Measurements from ENCODE around the gene CCDC88C.
"Not testable (repeated sequence)": the region's sequence is repeated elsewhere in the genome, so short reads cannot be mapped to it uniquely, and the experiment has no call there.

CCDC88C gene

DNA sequence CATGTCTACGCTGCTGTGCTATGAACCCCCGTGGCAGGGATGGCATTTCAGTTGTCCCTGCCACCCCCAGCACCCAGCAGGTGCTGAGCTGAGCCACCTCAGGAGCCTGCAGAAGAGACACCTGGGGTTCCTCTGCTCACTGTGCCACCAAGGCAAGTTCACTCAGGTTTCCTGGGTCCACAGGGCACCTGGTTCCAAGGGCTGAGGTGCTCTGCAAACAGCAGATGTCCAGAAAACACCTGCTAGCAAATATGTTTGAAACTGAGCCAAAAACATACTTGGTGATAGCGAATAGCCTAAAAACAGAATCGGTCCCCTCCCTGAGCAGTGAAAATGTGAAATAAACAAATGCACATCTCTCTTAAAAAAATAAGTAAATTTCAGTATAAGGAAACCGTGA is 137.5 kb downstream of the CCDC88C start:
- no peak overlapping the region for H3K4me3 Mint-ChIP-seq
- H3K36me3 Mint-ChIP-seq (ENCODE audit: low read depth), result peaks cover 66% of the 10 kb centered on the region
- peak overlapping the region; percentile 45 for H3K27ac Mint-ChIP-seq
- no peaks in the 10 kb centered on the region for H3K9me3 Mint-ChIP-seq
- no peaks in the 10 kb centered on the region for H3K27me3 Mint-ChIP-seq
- H3K4me1 Mint-ChIP-seq (ENCODE audit: low read depth), result peaks cover 15% of the 10 kb centered on the region

DNA sequence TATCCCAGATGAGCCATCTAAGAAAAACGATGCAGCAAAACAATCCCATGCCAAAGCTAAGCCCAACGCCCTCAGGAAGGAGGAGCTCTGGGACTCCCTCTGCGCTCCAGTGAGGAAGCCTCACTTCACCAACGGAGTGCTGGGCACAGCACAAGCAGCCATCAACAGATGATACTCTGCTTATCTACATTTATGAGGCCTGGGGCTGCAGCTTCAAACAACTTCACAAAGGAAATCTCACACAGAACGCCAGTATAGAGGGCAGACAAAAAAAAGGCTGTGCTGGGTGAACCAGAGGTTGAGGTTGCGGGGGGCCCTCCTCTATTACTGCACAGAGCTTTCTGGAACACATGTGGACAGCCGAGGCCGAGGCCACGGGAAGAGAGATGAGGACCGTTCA is 138.3 kb downstream of the CCDC88C start:
- Mint-ChIP-seq H3K27ac (no peak overlapping the region), H3K4me3 (no peak overlapping the region), H3K9me3 (no peaks in the 10 kb centered on the region), H3K27me3 (no peaks in the 10 kb centered on the region), H3K4me1 (ENCODE audit: low read depth) (peaks cover 9% of the 10 kb centered on the region), H3K36me3 (ENCODE audit: low read depth) (peaks cover 62% of the 10 kb centered on the region)

DNA sequence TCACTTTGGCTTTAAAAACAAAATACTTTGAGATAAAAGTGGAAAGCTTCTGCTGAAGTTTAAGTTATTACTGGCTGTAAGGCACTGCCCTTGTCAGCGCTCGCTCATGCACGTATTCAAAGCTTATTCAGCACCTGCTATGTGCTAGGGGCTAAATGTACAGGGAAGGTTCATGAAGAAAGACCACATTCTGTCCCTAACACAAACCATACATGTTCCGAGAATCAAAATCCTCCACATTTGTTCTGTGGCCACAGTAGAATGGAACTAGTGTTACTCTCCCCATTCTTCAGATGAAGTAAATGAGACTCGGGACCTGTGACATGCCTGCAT is 139.3 kb downstream of the CCDC88C start:
- Mint-ChIP-seq H3K27me3 (no peaks in the 10 kb centered on the region), H3K27ac (no peak overlapping the region), H3K36me3 (ENCODE audit: low read depth) (peaks cover 58% of the 10 kb centered on the region), H3K4me3 (no peak overlapping the region), H3K4me1 (ENCODE audit: low read depth) (peaks cover 5% of the 10 kb centered on the region), H3K9me3 (no peaks in the 10 kb centered on the region)

DNA sequence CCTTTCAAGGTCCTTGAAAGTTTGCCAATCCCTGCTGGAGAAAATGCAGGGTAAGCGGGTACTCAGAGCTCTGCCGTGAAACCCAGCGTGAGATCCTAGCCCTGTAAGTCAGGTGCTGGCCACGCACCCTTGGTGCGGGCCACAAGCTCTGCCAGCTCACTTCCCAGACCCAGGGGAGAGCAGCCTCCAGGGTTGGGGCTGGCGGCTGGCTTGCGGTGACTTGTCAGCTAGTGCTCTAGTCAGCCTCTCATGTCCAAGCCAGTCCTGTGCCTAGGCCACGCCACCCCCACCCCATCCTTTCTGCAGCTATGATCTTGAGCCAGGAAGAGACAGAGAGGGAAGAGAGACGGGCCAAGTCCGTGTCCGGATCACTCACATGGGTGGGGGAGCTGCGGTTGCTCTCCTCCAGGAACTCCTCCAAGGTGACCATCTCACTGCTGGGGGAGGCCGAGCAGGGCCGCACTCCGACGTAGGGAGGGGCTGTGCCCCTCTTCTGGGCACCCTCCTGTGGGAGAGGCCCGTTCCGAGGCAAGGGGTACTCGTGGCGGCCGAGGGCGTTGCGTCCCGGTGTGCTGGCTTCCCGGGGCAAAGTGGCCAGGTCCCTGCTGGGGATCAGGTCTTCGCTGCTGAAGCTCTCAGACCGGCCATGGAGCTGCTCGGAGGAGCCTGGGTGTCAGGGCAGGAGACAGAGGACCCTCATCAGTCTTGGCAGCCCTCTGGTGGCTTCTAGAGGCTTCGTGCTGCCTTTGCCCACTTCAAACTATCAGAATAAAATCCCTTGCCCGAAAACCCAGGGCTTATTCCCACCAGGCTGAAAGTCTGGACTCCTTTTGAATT is 139.9 kb downstream of the CCDC88C start:
- Mint-ChIP-seq H3K9me3 (no peaks in the 10 kb centered on the region), H3K4me1 (ENCODE audit: low read depth) (peaks cover under 1% of the 10 kb centered on the region), H3K36me3 (ENCODE audit: low read depth) (peaks cover 52% of the 10 kb centered on the region), H3K4me3 (no peak overlapping the region), H3K27me3 (no peaks in the 10 kb centered on the region), H3K27ac (peak overlapping the region; percentile 18)

DNA sequence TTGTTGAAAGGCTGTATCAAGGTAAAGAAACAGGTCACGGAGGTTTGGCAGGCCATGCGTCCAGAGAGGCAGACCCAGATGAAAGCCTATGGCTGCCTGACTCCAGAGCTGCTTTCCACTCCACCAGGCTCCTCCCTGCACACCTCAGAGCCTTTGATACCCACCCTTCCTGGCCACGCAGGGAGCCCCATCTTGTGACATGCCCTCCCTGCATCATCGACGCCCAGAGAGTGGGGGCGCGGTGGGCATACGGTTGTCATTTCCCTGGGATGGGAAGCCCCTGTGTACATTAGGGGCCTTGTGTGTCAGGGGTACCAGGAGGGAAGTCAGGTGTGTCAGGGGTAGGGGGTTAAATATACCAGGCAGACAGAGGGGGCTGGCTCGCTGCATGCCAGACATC is 142.8 kb downstream of the CCDC88C start:
- H3K4me3 Mint-ChIP-seq, result no peak overlapping the region
- peaks cover 45% of the 10 kb centered on the region for H3K36me3 Mint-ChIP-seq (ENCODE audit: low read depth)
- H3K9me3 Mint-ChIP-seq, result no peaks in the 10 kb centered on the region

DNA sequence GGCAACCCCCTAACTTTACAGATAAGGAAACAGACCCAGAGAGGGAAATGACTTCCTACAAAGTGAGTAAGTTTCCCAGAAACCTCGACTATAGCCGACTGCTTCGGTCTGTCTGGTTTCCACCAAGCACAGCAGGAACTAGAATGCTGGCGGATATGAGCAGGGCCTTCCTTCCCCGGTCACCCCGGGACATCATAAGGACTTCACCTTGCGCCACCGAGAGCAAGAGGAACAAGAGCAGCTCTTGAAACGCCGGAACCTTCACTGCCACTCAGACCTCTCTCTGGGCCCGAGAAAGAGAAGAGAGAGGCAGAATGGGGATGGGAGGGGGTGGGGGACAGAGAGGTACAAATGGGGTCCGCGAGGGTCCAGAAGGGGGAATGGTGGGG is 143.7 kb downstream of the CCDC88C start:
- peaks cover 41% of the 10 kb centered on the region for H3K36me3 Mint-ChIP-seq (ENCODE audit: low read depth)
- no peaks in the 10 kb centered on the region for H3K27me3 Mint-ChIP-seq
- H3K9me3 Mint-ChIP-seq, result no peaks in the 10 kb centered on the region
- H3K4me3 Mint-ChIP-seq, result no peak overlapping the region
- H3K4me1 Mint-ChIP-seq (ENCODE audit: low read depth), result no peaks in the 10 kb centered on the region
- H3K27ac Mint-ChIP-seq, result no peak overlapping the region

More for the DNA sequence above, 142.8 kb downstream of the CCDC88C start:
- Mint-ChIP-seq H3K4me1 (ENCODE audit: low read depth) (no peaks in the 10 kb centered on the region), H3K27me3 (no peaks in the 10 kb centered on the region), H3K27ac (peak overlapping the region; percentile 54)

DNA sequence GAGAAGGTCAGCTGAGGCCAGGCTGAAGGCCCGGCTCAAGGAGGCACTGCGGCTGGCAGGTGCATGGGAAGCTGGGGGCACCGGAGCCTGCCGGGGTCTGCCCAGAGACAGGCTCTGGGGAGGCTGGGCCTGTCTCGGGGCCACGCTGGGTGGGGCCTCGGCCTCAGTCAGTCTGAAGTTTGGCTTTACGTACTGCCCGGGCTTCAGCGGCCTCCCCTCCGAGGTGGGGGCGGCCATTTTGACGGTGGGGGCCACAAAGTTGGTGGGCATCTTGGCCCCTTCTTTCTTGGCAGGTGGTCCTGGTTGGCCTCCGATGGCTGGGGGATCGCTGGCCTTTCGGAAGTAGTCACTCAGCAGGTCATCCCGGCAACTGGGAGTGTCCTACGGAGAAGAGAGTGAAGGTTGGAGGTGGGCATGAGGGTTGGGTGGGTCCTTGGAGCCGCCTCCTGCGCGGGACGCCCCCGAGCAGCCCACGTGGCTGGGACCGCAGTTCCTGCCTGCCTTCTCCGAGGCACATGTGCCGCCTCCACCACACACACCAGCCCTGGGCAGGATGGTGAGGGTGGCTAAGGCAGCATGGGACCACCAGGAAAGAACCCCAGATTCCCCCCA is 144.2 kb downstream of the CCDC88C start:
- Mint-ChIP-seq H3K36me3 (ENCODE audit: low read depth) (peaks cover 42% of the 10 kb centered on the region), H3K27ac (no peak overlapping the region), H3K4me1 (ENCODE audit: low read depth) (no peaks in the 10 kb centered on the region), H3K27me3 (no peaks in the 10 kb centered on the region), H3K9me3 (no peaks in the 10 kb centered on the region), H3K4me3 (no peak overlapping the region)

DNA sequence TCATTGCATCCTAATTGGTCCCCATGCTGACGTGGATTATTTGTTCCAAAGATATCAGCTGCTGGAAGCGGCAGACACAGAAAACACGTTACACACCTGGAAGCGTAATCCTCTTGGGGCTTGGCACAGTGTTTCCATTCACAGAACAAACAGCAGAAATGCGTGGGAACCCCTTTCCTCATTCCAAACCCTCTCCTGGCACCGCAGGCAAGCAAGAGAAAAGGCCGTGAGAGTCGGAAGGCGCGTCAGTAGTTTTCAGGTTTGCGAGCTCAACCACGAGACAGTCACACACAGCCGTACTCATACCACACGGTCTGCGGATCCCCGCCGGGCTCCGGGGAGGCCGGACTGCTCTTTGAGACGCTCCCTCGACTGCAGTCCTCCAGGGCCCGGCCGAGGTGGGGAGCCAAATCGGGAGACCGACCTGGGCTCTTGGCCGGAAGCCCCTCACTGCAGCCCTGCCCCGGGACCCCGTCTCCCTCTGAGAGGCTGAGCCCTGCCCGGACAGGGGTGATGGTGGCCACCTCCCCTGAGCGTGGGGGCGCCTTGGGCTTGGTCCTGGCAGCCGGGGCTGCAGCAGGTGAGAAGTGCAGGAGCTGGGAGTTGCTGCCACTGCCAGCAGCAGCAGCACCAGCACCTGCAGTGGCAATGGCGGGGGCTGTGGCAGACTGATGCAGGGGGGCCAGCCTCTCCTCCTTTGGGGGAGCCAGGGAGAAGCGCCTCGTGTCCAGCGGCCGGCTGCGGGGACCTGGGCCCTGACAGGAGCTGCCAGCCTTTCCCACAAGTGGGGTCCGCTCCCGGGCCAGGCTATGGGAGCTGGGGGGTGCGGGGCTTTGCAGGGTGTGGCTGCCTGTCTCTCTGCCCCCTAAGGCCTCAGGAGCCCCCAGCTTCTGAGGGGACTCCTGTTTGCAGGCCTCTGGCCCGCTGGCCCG is 145.0 kb downstream of the CCDC88C start:
- no peaks in the 10 kb centered on the region for H3K27me3 Mint-ChIP-seq
- H3K4me1 Mint-ChIP-seq (ENCODE audit: low read depth), result no peaks in the 10 kb centered on the region
- peaks cover 46% of the 10 kb centered on the region for H3K36me3 Mint-ChIP-seq (ENCODE audit: low read depth)
- no peak overlapping the region for H3K4me3 Mint-ChIP-seq
- H3K27ac Mint-ChIP-seq, result no peak overlapping the region
- H3K9me3 Mint-ChIP-seq, result no peaks in the 10 kb centered on the region

DNA sequence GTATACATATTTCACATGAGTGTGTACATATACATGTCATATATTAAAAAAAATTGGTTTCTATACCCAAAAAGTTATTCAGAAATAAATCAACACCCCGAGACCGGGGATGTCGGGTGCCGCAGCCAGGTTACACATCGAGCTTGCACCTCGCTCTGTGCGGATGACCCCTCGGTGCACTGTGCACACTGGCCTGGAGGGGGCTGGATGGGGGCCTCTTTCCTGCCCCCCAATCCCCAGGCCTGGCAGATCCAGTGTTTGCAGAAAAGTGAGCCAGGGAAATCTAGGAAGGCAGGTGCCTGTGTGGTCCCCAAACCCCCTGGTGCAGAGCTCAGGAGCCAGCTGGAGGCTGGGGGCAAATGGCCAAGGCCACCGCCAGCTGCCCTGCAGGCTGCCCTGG is 146.0 kb downstream of the CCDC88C start:
- no peaks in the 10 kb centered on the region for H3K27me3 Mint-ChIP-seq
- peaks cover 7% of the 10 kb centered on the region for H3K4me1 Mint-ChIP-seq (ENCODE audit: low read depth)
- no peak overlapping the region for H3K27ac Mint-ChIP-seq
- no peaks in the 10 kb centered on the region for H3K9me3 Mint-ChIP-seq
- peaks cover 36% of the 10 kb centered on the region for H3K36me3 Mint-ChIP-seq (ENCODE audit: low read depth)
- H3K4me3 Mint-ChIP-seq, result no peak overlapping the region

DNA sequence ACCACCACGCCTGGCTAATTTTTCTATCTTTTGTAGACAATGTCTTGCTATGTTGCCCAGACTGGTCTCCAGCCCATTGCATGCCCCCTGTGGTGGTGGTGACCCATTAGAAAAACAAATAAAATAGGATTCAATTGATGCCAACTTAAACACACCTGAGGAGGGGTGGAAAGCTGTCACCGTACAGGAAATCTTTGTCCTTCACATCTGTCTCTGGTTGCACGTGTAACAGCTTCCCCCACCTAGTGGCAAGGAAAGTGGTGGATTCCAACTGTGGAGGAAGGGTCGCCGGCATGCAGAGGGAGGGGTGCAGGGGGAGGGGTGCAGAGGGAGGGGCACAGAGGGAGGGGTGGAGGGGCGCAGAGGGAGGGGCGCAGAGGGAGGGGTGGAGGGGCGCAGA is 147.0 kb downstream of the CCDC88C start:
- Mint-ChIP-seq H3K36me3 (ENCODE audit: low read depth) (peaks cover 29% of the 10 kb centered on the region), H3K4me1 (ENCODE audit: low read depth) (peaks cover 14% of the 10 kb centered on the region), H3K27ac (no peak overlapping the region)

DNA sequence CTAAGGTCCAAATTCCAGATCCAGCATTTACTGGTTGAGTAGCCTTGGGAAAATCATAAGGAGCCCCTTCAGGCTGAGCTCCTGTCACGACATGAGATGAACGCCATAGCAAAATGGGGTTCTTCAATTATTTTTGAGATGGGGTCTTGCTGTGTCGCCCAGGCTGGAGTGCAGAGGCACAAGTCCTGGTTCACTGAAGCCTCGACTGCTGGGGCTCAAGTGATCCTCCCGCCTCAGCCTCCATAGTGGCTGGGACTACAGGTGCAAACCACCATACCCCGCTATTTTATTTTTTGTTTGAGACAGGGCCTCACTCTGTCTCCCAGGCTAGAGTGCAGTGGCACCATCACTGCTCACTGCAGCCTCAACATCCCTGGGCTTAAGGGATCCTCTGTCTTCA is 147.4 kb downstream of the CCDC88C start:
- peaks cover 29% of the 10 kb centered on the region for H3K36me3 Mint-ChIP-seq (ENCODE audit: low read depth)
- H3K9me3 Mint-ChIP-seq, result no peaks in the 10 kb centered on the region
- no peaks in the 10 kb centered on the region for H3K27me3 Mint-ChIP-seq
- H3K4me3 Mint-ChIP-seq, result no peak overlapping the region
- no peak overlapping the region for H3K27ac Mint-ChIP-seq
- peaks cover 17% of the 10 kb centered on the region for H3K4me1 Mint-ChIP-seq (ENCODE audit: low read depth)

More for the DNA sequence above, 147.0 kb downstream of the CCDC88C start:
- H3K9me3 Mint-ChIP-seq, result no peaks in the 10 kb centered on the region
- H3K27me3 Mint-ChIP-seq, result no peaks in the 10 kb centered on the region
- H3K4me3 Mint-ChIP-seq, result no peak overlapping the region

DNA sequence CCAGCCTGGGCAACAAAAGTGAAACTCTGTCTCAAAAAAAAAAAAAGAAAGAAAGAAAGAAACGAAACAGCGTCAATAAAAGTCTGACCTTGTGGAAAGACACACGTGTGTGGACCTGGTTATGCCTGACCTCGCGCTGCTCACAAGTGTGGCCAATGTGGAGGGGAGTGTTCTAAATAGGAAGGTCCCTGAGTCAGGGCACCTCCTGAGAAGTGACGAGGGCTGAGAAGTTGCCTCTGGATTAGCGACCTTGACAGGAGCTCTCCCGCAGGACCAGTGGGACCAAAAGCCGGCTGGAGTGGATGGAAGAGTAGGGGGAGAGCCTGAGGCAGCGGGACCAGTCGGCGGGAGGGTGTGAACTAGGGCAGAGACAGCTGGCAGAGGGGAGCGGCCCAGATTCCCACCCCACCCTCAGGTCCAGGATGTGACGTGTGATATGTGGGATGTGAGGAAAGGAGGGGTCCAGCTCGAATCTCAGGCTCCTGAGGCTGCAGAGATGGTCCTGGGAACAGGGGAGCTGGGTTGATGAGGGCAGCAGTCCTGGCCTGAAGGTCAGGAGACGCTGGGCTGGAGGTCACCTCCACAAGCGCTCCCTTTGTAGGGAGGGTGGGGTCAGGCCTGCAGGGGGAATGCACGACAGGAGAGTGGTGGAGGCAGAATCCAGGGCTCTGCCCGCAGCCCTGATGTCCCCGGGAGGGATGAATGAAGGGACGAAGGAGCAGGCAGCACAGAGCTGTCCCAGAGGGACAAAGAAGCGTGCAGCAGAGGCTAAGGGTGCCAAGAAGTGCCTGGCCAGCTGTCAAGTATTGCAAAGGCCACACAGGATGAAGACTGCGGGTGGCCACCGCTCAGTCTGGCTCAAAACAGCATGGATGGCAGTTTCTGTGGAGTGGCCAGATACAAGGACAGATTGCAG is 148.3 kb downstream of the CCDC88C start:
- Mint-ChIP-seq H3K9me3 (no peaks in the 10 kb centered on the region), H3K27ac (peak overlapping the region; percentile 15), H3K4me3 (no peak overlapping the region), H3K4me1 (ENCODE audit: low read depth) (peaks cover 23% of the 10 kb centered on the region), H3K36me3 (ENCODE audit: low read depth) (peaks cover 25% of the 10 kb centered on the region), H3K27me3 (no peaks in the 10 kb centered on the region)

DNA sequence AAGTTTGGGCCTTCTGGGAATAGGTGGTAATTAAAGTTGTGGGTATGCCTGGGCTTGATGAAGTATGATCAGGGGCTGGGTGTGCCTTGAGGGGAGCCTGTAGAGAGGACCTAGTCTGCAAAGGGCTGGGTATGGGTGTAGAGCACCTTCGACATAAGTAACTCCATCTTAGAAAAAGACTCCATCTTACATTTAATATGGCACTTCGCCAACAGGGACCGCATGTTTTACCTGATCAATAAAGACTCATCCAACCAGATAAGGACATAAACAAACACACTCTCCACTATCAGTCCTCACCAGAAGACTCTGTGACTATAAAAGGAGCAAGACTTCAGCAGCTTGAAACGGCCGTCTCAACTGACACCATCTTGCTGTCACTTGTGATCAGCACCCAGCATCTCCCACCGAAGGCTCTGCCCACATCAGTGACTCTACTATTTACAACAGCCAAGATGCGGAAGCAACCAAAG is 149.6 kb downstream of the CCDC88C start:
- Mint-ChIP-seq H3K27ac (peak overlapping the region; percentile 39), H3K9me3 (no peaks in the 10 kb centered on the region), H3K27me3 (peaks cover 8% of the 10 kb centered on the region), H3K4me3 (no peak overlapping the region), H3K36me3 (ENCODE audit: low read depth) (peaks cover 19% of the 10 kb centered on the region), H3K4me1 (ENCODE audit: low read depth) (peaks cover 37% of the 10 kb centered on the region)

DNA sequence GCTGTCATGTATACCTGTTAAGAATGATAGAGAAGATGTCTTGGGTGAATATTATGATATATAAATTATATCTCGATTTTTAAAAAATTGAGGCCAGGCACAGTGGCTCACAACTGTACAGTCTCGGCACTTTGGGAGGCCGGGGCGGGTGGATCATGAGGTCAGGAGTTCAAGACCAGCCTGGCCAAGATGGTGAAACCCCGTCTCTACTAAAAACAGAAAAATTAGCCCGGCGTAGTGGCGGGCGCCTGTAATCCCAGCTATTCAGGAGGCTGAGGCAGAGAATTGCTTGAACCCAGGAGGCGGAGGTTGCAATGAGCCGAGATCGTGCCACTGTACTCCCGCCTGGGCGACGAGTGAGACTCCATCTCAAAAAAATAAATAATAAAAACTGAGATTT is 151.3 kb downstream of the CCDC88C start:
- not testable (repeated sequence) for H3K9me3 Mint-ChIP-seq, H3K27ac Mint-ChIP-seq, H3K27me3 Mint-ChIP-seq, H3K4me3 Mint-ChIP-seq
- peaks cover 14% of the 10 kb centered on the region for H3K36me3 Mint-ChIP-seq (ENCODE audit: low read depth)
- peaks cover 51% of the 10 kb centered on the region for H3K4me1 Mint-ChIP-seq (ENCODE audit: low read depth)
